Stimulated activated naive CD4-positive, alpha-beta T cell (primary cell): ENCODE data around the gene HLA-DQB1.
A peak's percentile ranks its signal among the peaks of the same experiment; 100 is the strongest.
"Not testable (repeated sequence)": the region's sequence is repeated elsewhere in the genome, so short reads cannot be mapped to it uniquely, and the experiment has no call there.

ENCODE experiments used
- DNase-seq, 6 experiments: peaks; one replicate each; lab custom pipeline; 2025; lab: John Stamatoyannopoulos, UW

Gene HLA-DQB1

DNA sequence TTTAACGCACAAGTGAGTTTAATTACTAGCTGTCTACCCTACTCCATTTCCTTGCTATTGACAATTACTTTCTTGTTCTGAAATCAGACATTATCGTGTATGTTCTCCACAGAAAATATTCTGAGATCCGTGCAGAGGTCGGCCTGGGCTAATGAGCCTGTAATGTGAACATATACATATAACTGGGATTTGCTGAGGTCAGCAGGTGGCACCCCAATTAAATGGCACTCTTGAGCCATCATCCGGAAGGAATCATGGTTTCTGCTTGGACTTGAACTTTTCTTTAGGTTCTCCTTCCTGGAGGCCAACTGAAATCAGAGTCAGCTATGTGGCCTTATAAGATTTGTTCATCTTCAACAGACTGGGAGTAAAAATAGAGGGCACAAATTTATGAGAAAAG is 3.6 kb downstream of the HLA-DQB1 start:
- no peak for DNase-seq

DNA sequence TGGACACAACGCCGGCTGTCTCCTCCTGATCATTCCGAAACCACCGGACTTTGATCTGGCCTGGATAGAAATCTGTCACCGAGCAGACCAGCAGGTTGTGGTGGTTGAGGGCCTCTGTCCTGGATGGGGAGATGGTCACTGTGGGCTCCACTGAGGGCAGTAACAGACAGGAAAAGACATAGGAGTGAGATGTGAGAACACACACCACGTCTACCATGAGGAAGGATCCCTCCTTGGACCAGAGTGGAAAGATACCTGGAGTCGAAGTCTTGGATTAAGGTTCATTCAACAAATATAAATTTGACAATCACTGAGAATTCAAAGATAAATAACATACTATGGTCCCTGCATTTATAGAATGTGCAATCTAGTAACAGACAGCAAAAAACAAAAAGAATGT is 4.4 kb downstream of the HLA-DQB1 start:
- DNase-seq: no peak

DNA sequence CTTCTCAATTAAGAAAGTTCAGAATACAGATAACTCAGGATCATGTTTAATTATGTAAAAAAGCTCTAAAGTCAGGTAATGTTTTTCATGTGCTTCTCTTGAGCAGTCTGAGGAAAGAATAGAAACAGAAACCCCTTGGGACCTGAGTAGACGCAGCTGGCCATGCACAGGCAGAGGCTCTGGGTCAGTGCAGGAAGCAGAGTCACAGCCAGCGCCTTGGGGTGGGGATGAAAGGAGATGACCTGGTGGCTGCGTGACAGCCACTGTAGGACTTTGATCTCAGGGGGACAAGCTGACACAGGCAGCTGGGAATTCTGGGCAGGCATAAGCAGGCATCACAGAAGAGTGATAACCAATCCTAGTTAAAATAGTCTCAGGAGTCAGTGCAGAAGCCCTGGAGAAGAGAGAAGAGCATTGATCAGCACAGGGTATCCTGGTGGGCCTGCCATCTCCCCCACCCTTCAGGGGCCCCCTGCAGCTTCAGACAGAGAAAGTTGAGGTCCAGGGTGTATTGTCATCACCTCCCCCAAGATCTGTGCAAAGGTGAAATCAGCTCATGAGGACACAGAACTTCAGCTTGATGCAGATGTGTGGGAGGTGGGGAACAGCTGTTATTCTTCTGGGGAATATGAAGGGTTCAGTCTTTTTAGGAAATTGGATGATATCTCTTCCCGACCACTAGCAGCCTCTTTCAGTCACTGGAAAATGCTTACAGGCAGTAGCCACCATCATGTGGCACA is 6.4 kb downstream of the HLA-DQB1 start:
- no peak for DNase-seq

DNA sequence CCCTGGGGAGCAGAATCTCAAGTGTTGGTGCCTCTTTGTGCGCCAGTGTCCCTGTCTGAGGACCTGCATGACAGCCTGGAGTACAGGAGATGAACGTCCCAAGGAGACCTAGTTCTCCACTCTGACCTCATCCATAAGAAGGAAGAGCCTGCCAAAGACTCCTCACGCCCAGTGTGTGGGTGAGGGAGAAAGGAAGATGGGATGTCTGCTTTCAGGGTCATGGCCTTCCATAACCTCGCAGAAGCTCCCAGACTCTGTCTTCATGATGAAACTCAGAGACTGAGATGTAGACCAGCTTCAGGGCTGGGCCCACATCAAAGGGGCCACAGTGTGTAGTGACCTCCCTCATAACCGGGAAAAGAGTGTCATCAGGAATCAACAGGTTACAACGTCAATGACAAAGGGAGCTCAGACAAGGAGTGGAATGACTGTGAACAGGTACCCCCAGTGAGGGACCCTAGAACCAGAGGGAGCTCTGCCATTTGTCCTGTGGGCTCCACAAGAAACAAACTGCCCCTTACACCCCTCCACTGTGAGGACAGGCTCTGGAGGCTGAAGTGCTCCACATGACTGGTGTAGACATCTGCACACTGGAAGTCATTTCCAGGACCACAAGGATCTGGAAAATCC is 8.1 kb downstream of the HLA-DQB1 start:
- no peak for DNase-seq

DNA sequence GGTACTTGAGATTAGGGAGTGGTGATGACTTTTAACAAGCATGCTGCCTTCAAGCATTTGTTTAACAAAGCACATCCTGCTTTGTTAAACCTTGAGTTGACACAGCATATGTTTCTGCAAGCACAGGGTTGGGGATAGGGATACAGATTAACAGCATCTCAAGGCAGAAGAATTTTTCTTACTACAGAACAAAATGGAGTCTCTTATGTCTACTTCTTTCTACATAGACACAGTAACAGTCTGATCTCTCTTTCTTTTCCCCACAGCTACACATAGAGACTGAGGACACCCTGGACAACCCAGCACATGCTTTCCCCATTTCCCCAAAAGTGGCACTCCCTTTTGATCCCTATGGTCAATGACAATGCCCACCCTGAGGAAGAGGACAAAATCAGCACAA is 8.6 kb downstream of the HLA-DQB1 start:
- not testable (repeated sequence) for DNase-seq

DNA sequence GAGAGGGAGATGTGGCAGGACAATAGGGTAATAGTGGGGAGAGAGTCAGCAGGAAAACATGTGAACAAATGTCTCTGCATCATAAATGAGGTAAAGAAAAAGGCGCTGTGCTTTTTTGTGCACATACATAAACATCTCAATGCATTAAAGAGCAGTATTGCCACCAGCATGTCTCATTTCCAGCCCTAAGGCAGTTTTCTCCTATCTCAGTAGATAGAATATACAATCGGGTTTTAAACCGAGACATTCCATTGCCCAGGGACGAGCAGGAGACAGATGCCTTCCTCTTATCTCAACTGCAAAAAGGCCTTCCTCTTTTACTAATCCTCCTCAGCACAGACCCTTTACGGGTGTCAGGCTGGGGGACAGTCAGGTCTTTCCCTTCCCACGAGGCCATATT is 9.1 kb downstream of the HLA-DQB1 start:
- not testable (repeated sequence) for DNase-seq

DNA sequence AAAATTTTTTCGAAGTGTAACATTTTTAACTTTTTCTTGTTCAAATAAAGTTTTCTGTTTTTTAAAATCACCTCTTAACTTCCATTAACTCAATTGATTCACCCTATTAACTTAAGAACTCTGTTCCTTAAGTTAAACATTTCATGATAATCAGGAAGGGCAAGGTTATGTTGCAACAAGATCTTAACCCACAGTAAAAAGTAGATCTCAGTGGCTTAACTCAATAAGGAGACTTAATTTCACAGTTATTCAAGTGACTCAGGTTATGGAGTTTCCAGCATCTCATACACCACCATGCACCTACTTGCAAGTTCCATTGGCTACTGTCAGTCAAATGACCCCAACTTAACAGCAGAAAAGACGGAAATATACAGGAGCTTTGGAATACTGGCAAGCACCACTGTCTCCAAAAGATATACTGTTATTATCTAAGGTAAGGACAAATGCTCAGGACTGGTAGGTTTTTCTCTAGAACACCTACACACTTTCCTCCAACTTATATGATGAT is 11.2 kb downstream of the HLA-DQB1 start:
- no peak for DNase-seq

DNA sequence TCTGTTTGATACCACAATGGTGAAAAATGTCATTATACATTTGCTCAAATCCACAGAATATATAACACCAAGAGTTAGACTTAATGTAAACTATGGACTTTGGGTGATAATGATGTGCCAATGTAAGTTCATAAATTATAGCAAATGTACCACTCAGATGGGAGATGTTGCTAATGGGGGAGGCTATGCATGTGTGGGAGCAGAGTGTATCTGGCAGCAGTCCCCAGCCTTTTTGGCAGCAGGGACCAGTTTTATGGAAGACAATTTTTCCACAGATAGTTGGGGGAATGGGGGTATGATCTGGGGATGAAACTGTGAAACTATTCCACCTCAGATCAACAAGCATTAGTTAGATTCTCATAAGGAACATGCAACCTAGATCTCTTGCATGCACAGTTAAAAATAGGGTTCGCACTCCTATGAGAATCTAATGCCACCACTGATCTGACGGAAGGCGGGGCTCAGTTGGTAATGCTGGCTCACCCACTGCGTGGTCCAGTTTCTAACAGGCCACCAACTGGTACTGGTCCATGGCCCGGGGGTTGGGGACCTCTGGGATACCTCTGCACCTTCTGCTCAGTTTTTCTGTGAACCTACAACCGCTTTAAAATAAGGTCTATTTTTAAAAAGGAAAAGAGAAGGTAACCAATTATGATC is 21.3 kb downstream of the HLA-DQB1 start:
- no peak for DNase-seq

DNA sequence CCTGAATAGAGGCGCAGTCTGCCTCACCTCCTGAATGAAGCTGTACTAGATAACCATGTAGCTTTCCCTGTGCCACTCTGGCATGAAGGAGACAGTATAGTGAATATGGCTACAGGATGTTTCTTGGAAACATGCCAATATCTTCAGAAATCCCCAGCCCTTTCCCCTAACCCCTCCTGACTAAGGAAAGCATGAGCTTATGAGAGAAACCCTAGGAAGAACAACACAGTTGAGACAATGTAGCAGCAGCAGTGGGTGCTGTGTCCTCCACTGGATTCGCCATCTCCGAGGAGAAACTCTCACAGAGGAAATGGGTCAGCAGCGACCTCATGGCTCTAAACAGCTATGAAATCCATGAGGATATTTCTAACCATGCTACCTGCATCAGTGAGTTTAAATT is 22.6 kb downstream of the HLA-DQB1 start:
- DNase-seq: no peak

DNA sequence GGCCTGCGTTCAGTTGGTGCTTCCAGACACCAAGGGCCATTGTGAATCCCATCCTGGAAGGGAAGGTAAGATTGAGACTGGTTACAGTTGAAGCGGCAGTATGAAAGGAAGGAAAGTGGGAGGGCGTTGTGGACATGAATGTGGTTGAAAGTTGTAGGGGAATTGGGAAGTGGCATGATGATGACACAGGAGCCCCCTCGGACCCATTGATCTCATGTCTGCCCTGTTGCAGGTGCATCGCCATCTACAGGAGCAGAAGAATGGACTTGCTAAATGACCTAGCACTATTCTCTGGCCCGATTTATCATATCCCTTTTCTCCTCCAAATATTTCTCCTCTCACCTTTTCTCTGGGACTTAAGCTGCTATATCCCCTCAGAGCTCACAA is 23.7 kb downstream of the HLA-DQB1 start:
- no peak for DNase-seq

DNA sequence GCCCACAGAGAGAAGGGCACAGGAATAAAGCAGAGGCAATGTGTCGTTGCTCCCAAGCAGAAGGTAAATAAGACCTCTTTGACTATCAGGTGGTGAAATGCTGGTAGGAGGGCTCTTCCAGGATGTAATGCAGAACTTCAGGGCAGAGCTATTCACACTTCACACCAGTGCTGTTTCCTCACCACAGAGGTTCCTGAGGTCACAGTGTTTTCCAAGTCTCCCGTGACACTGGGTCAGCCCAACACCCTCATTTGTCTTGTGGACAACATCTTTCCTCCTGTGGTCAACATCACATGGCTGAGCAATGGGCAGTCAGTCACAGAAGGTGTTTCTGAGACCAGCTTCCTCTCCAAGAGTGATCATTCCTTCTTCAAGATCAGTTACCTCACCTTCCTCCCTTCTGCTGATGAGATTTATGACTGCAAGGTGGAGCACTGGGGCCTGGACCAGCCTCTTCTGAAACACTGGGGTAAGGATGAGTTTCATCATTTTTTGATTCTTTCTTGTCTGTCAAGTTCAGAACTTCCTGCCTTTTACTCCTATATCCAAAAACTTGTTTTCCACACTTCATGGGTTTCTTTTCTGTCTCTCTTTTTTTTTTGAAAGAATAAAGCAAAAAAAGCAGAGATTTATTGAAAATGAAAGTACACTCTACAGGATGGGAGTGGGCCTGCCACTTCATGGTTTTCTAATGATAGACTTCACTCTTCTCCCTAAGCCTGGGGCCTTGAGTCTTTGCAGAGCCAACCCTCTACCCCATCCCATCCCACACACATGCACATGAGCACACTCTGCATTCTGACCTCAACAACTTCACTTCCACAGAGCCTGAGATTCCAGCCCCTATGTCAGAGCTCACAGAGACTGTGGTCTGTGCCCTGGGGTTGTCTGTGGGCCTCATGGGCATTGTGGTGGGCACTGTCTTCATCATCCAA is 24.4 kb downstream of the HLA-DQB1 start:
- DNase-seq: not testable (repeated sequence)

DNA sequence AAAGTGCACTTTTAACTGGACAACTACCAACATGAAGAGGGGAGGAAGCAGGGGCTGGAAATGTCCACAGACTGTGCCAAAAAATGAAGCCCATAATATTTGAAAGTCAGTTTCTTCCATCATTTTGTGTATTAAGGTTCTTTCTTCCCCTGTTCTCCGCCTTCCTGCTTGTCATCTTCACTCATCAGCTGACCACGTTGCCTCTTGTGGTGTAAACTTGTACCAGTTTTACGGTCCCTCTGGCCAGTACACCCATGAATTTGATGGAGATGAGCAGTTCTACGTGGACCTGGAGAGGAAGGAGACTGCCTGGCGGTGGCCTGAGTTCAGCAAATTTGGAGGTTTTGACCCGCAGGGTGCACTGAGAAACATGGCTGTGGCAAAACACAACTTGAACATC is 25.3 kb downstream of the HLA-DQB1 start:
- DNase-seq: no peak

DNA sequence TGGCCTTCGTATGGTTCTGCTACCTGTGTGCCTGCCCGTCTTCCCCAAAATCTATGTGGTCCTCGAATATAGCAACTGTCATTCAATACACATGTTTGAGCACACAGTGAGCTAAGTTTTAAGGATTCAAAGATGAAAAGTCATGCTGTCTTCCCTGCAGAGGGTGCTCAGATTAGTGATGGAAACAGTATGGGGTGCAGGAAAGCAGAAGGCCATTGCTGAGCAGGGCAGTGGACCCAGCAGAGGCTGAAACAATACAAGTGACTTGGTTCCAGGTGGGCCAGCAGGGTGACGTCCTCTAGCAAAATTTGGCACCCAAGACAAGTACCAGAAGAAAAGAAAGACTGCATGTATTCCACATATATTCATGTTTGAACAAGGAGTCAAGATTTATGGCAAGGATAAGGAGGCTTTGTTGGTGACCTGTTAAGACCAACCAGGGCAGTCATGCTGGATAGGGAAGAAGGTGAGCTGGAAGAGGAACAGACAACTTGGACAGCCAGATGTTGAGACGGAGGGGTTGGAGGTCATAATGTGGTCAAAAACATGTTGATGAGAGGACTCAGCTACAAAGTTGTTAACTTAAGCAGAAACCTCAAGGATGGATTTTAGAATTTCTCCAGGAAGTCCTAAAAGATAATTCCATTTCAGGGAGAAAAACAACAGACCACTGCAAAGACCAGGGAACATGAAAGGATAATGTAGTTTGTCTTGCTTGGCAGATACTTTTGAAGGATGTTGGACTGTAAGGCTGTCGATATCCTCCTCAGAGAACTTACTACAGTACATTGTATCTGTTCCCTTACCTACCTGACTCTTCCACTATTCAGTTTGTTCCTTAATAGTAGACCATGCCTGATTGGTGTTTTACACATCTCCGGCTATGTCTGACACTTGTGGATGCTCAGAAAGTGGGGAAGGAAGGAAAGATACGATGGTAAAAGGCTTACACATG is 26.7 kb downstream of the HLA-DQB1 start:
- DNase-seq: no peak

DNA sequence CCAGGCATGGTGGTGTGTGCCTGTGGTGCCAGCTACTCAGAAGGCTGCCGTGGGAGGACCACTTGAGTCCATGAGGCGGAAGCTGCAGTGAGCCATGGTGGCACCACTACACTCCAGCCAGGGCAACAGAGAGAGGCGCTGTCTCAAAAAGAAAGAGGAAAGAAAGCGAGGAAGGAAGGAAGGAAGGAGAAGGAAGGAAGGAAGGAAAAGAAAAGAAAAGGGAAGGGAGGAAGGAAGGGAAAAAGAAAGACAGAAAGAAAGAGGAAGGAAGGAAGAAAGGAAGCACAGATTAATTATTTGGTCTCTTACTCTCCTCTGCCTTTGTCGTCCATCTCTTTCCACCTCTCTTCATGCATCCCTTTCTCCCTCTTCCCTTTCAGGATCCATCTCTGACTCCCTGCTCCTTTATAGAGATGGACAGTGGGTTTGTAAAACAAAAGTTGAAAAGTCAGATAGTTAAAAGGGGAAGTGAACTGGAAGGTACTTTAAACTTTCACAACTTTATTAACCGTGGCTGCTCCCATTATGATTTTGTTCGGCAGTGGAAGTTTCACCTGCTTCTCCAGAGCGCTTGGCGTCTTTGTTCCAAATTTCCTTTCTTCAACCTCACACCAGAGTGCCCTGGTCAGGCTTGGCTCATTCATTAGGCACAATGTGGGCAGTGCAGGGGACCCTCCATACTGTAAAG is 27.8 kb downstream of the HLA-DQB1 start:
- no peak for DNase-seq

DNA sequence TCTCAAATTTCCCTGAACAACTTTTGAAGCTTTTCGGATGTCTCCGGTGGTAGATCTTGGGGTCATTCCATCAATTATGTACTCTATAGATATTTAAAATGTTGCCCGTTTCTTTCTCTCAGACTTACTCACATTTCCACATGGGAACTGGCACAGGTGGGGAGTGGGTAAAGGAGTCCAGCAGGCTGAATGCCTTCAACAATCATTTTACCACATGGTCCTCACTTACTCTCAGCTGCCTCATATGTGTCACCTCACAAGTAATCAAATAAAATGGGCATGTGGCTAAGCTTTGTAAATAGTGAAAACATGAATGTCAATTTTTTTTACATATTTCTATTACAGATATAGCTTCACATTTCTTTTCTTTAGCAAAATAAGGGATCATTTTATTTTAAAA is 28.6 kb downstream of the HLA-DQB1 start:
- no peak for DNase-seq

DNA sequence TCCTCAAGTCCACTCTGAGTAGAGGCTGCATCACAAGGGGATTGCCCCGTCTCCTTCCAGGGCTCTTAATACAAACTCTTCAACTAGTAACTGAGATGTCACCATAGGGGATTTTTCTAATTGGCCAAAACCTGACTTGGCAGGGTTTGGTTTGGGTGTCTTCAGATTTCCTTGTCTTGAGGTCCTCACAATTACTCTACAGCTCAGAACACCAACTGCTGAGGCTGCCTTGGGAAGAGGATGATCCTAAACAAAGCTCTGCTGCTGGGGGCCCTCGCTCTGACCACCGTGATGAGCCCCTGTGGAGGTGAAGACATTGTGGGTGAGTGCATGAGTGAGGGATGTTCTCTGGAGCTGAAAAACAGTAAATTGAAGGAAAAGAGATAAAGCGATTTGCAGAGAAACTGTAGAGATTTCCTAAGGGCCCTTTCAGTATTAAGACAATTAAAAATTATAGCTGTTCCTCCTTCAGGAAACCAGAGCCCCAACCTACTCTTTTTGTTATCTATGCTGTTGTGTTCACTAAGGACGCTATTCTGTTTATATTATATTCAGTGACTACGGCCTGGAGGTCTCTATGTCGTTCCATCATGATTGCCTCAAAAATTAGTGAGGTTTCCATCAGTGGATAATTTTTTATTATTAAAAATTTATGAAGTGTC is 29.1 kb downstream of the HLA-DQB1 start, which contains the start of gene HLA-DQA1:
HLA-DQA1 (plus strand) TSS at position 188 of the 662 bp plus-strand sequence; CDS start at position 241, 53 bp downstream.
- DNase-seq: no peak

DNA sequence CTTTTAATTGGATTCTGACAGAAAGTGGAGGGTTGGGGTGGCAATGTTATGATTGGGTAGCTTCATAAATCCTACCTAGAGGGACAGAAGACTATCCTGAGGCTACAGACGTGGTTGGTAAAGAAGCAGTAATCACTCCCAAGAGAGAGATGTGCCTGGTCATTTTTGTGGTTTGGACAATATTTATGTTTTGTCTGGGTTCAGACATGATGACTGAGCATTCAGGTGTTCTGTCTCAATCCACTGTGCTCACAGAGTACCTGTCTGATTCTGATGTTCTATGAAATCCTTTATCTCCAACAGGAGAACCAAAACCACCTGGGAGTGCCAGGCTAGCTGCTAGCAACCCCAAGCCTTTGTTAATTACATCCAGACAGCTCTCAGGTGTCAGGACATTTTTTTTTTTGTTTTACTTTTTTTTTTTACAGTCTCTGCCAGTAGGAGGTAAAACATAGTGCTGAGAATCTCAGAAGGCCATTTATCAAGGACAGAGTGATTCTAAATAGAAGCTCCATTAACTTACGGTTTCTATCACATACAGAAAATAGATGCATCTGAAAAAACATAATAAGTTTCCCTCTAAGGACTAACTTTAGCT is 30.8 kb downstream of the HLA-DQB1 start:
- DNase-seq: no peak

DNA sequence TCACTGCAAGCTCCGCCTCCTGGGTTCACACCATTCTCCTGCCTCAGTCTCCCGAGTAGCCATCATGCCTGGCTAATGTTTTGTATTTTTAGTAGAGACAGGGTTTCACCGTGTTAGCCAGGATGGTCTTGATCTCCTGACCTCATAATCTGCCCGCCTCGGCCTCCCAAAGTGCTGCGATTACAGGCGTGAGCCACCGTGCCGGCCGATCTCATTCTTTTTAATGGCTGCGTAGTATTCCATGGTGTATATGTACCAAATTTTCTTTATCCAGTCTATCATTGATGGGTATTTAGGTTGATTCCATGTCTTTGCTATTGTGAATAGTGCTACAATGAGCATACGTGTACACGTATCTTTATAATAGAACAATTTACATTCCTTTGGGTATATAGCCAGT is 36.7 kb downstream of the HLA-DQB1 start:
- not testable (repeated sequence) for DNase-seq

DNA sequence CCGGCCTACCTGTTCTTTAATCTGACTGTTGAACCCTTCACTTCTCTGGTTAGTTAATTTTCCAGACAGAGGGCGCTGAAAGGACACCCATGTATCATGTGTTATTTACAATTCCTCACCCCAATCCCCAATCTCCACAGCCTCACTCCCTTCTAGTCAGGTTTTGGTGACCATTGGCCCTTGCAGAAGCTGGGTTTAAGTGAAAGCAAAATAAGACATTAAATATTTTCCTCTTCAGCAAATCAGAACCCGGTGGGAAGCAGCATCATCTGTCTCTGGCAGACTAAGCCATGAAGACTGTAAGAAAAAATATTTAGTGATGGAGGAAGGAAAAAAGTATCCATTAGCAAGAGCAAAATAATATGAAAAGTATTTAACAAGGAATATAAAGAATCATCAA is 38.6 kb downstream of the HLA-DQB1 start:
- DNase-seq: peak in 2 of 6 experiments; percentile 3 to 26
